Gastroesophageal sphincter (tissue), 4 donors: Measurements from ENCODE around the gene RFX3. TPM values are rescaled to one million over a fixed set of nuclear protein-coding genes. Genes with fewer than 3 reads are reported as not detected.

Source experiments
- ATAC-seq: fragments of 150-250 bp; one replicate; pipeline ENCODE4 v1.9.1; 2016; ENCODE audit warnings: mild to moderate bottlenecking, moderate library complexity
- H3K27ac ChIP-seq, 4 donors: fragments of 200-600 bp; sonication (generic) in 3 of 4; 1 replicate in 3 of 4; 2 replicates in 1 of 4; pipeline ENCODE4 v1.5.1; 2016 to 2019
- H3K27me3 ChIP-seq: fragments of 200-600 bp; sonication (generic); one replicate; pipeline ENCODE4 v1.5.1; 2019
- H3K36me3 ChIP-seq, 2 donors: fragments of 200-600 bp; sonication (generic); one replicate each; pipeline ENCODE4 v1.5.1; 2019; ENCODE audit warnings: control low read depth in 1 of 2
- H3K4me1 ChIP-seq, 3 donors: fragments of 200-600 bp; sonication (generic); 1 replicate in 2 of 3; 2 replicates in 1 of 3; pipeline ENCODE4 v1.5.1; 2016 to 2019; ENCODE audit warnings: control low read depth in 2 of 3
- H3K4me3 ChIP-seq, 2 donors: fragments of 200-600 bp; sonication (generic); one replicate each; pipeline ENCODE4 v1.5.1; 2019; ENCODE audit warnings: mild to moderate bottlenecking in 1 of 2, moderate library complexity in 1 of 2
- H3K9me3 ChIP-seq, 3 donors: fragments of 200-600 bp; sonication (generic); one replicate each; pipeline ENCODE4 v1.5.1; 2017 to 2019; ENCODE audit warnings: control low read depth in 2 of 3
- EP300 ChIP-seq: sonication (generic); formaldehyde crosslinking; IDR thresholded peaks from one replicate; pipeline ENCODE4 v1.6.1; 2017; ENCODE audit warnings: antibody characterized with exemption, mild to moderate bottlenecking
- POLR2A ChIP-seq, 2 donors: fragments of 450-650 bp; IDR thresholded peaks; one replicate each; pipeline ENCODE4 v1.6.1; 2017; ENCODE audit warnings: antibody characterized with exemption in 2 of 2, mild to moderate bottlenecking in 2 of 2, moderate library complexity in 1 of 2
- POLR2AphosphoS5 ChIP-seq: sonication (generic); formaldehyde crosslinking; IDR thresholded peaks from one replicate; pipeline ENCODE4 v1.6.1; 2017; ENCODE audit warnings: antibody characterized with exemption
- WGBS, 2 donors: methylation state at CpG; one replicate each; pipeline ENCODE4 v1.1.5; 2018; ENCODE audit warnings: low coverage in 1 of 2; 5-methylcytosine and 5-hydroxymethylcytosine counted together
- total RNA-seq, 4 donors: library from RNA; depleted of rRNA; stranded (reverse); fragments of >200 nt; gene quantifications; one replicate each; pipeline ENCODE4 v1.1.0, GENCODE V29; 2016
- TF ChIP-seq, protein P1 (sequence below), 4 experiments: fragments of 200-600 bp in 2 of 4; fragments of 450-650 bp in 2 of 4; sonication (generic) in 1 of 4; IDR thresholded peaks; one replicate each; pipeline ENCODE4 v1.5.1; 2017 to 2019; ENCODE audit warnings: antibody characterized with exemption in 4 of 4, mild to moderate bottlenecking in 2 of 4, moderate library complexity in 2 of 4

RFX3 gene
- total RNA-seq, 4 donors from 2014 or later: 5.6 to 9.0 (median 7.7) TPM

DNA sequence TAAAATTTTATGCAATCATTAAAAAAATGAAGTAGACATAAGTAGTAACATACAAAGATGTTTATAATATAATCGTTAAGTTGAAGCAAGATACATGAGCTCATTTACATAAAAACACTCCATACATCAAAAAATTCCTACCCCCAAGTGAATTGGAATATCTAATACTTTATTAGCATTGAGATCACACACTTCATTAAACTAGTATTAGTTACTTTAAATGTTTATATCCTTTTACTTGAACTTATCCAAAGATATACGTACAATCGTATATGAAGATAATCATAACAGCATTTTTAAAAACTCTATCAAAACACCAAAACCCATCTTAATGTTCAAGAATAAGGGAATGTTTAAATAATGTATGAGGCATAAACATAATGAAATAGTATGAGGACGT lies 275.1 kb downstream of the RFX3 start:
- Histone ChIP-seq H3K27ac (no peak overlapping the region), H3K27me3 (no peaks in the 10 kb centered on the region), H3K9me3 (no peaks in the 10 kb centered on the region), H3K36me3 (peaks cover 0 to 70% of the 10 kb centered on the region in 2 donors), H3K4me1 (no peaks in the 10 kb centered on the region), H3K4me3 (no peak overlapping the region)
- ATAC-seq: no peak
- no peak for TF ChIP-seq EP300
- no peak for TF ChIP-seq POLR2AphosphoS5
- TF ChIP-seq, protein P1, sequence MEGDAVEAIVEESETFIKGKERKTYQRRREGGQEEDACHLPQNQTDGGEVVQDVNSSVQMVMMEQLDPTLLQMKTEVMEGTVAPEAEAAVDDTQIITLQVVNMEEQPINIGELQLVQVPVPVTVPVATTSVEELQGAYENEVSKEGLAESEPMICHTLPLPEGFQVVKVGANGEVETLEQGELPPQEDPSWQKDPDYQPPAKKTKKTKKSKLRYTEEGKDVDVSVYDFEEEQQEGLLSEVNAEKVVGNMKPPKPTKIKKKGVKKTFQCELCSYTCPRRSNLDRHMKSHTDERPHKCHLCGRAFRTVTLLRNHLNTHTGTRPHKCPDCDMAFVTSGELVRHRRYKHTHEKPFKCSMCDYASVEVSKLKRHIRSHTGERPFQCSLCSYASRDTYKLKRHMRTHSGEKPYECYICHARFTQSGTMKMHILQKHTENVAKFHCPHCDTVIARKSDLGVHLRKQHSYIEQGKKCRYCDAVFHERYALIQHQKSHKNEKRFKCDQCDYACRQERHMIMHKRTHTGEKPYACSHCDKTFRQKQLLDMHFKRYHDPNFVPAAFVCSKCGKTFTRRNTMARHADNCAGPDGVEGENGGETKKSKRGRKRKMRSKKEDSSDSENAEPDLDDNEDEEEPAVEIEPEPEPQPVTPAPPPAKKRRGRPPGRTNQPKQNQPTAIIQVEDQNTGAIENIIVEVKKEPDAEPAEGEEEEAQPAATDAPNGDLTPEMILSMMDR (IDR thresholded peaks at IDR 0.05): no peak
- TF ChIP-seq POLR2A (IDR thresholded peaks at IDR 0.05): no peak
- 59 to 66% methylated on average over 4 of the region's 4 CpGs for WGBS, 2 donors

DNA sequence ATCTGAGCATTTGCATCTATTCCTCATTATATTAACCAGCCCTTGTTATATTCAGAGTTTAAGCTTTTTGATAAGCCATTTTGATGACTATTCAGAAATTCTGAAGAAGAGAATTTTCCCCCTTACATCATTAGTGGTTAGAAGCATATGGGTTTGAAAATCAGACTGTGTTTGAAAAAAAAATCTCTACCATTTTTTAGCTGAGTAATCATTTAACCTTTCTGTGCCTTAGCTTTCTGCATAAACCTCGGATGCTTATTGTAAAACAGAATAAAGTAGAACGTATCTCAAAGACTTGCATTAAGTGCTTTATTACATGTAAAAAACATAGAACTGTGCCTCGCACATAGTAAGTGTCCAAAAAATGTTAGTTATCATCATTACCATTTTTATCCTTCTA lies 278.6 kb downstream of the RFX3 start:
- 82 to 96% methylated on average over 3 of the region's 3 CpGs for WGBS, 2 donors
- TF ChIP-seq POLR2A (IDR thresholded peaks at IDR 0.05) (no peak), POLR2AphosphoS5 (no peak), EP300 (no peak)
- TF ChIP-seq, protein P1 (IDR thresholded peaks at IDR 0.05): no peak
- H3K27me3 ChIP-seq: no peaks in the 10 kb centered on the region
- no peak overlapping the region for H3K4me3 ChIP-seq
- H3K36me3 ChIP-seq: peaks cover 0 to 44% of the 10 kb centered on the region in 2 donors
- H3K4me1 ChIP-seq: no peaks in the 10 kb centered on the region
- ATAC-seq: no peak
- no peak overlapping the region for H3K27ac ChIP-seq
- H3K9me3 ChIP-seq: no peaks in the 10 kb centered on the region

DNA sequence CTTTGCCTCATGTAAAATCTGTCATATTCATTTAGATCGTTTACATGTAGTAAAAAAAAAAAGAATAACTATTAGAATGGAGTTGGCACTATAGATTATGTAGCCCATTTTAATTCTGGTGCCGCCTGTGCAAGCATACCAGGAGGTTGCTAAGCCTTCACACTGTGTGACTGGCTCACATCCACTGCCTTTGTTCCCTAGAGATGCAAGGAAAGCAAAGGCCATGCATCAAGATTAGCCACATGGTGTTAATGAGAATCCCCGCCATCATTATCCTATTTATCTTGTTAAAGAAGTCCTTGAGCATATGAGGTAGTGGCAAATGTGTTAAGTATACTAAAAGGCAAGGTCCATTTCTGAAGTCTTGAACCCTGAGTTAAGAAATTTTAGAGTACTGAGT lies 279.6 kb downstream of the RFX3 start:
- ATAC-seq: no peak
- TF ChIP-seq POLR2AphosphoS5: no peak
- TF ChIP-seq POLR2A (IDR thresholded peaks at IDR 0.05): no peak
- TF ChIP-seq, protein P1 (IDR thresholded peaks at IDR 0.05): no peak
- no peak for TF ChIP-seq EP300
- Histone ChIP-seq H3K4me3 (no peak overlapping the region), H3K36me3 (peaks cover 0 to 34% of the 10 kb centered on the region in 2 donors), H3K27ac (no peak overlapping the region), H3K9me3 (no peaks in the 10 kb centered on the region), H3K4me1 (no peaks in the 10 kb centered on the region), H3K27me3 (no peaks in the 10 kb centered on the region)
- WGBS, 2 donors: 93 to 100% methylated on average over 3 of the region's 3 CpGs

DNA sequence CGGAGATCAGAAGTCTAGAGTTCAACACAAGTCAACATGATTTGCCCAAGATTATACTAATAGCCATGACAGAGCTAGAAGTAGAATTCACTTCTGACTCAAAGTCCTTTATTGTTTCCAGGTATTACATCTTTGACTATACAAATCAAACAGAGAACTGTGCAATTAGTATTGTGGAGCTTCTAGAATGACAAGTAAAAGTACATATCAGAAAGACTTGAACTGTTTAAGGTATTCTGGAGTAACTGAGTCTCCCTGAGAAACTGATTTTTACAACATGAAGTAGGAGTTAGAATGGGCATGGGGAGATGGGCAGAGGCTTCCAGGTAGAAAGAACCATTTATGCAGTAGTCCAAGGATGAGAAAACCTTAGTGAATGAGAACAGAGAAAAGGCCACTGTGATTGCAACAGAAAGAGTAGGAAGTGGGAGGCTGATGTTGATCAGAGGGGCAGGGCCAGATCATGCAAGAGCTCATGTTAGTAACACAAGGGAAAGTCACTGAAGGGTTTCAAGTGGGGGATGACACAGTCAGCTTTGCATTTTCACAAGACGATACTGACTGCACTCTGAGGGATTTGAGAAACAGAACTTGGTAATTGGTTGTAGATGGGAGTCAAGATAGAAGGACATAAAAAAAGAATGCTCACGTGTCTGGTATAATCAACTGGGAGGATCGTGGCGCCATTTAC lies 280.7 kb downstream of the RFX3 start:
- Histone ChIP-seq H3K36me3 (peaks cover 0 to 33% of the 10 kb centered on the region in 2 donors), H3K4me3 (no peak overlapping the region), H3K27me3 (no peaks in the 10 kb centered on the region), H3K9me3 (no peaks in the 10 kb centered on the region), H3K27ac (no peak overlapping the region), H3K4me1 (no peaks in the 10 kb centered on the region)
- 96 to 100% methylated on average over 4 to 5 of the region's 5 CpGs for WGBS, 2 donors
- TF ChIP-seq POLR2AphosphoS5 (no peak), EP300 (no peak), POLR2A (IDR thresholded peaks at IDR 0.05) (no peak)
- TF ChIP-seq, protein P1 (IDR thresholded peaks at IDR 0.05): no peak
- no peak for ATAC-seq

DNA sequence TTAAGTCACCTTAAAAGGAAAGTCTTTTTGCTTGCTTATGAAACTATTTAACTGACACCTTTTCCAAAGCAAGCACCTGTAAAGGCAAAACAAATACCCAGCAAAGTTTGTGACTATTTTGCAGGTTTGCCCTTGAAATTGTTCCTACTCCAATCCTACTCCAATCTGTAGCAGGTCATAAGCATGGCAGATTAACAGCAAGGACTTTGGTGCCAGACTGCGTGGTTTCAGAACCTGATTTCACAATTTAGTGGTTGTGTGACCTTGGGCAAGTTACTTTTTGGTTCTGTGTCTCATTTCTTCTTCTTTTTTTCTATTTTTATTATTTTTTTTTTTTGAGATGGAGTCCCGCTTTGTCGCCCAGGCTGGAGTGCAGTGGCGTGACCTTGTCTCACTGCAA lies 282.1 kb downstream of the RFX3 start:
- H3K27ac ChIP-seq: no peak overlapping the region
- 84 to 93% methylated on average over 2 to 4 of the region's 4 CpGs for WGBS, 2 donors
- no peak for TF ChIP-seq EP300
- TF ChIP-seq POLR2AphosphoS5: no peak
- TF ChIP-seq, protein P1 (IDR thresholded peaks at IDR 0.05): no peak
- TF ChIP-seq POLR2A (IDR thresholded peaks at IDR 0.05): no peak
- no peaks in the 10 kb centered on the region for H3K4me1 ChIP-seq
- ATAC-seq: no peak
- H3K36me3 ChIP-seq: peaks cover 0 to 33% of the 10 kb centered on the region in 2 donors
- H3K4me3 ChIP-seq: no peak overlapping the region
- no peaks in the 10 kb centered on the region for H3K9me3 ChIP-seq
- no peaks in the 10 kb centered on the region for H3K27me3 ChIP-seq
